Mesendoderm (in vitro differentiated cells): Measurements from ENCODE around the gene ZNF521.
A peak's percentile ranks its signal among the peaks of the same experiment; 100 is the strongest.

Source experiments
- DNase-seq: peaks from one replicate; pipeline ENCODE4 v3.0.0; 2013
- H2AK5ac ChIP-seq: 2 replicates; pipeline ENCODE4 v1.6.1; 2013; ENCODE audit warnings: low read length, inconsistent platforms
- H2BK120ac ChIP-seq: 2 replicates; pipeline ENCODE4 v1.6.1; 2013; ENCODE audit warnings: low read depth, mild to moderate bottlenecking, low read length, moderate library complexity, mixed read lengths
- H2BK15ac ChIP-seq: replicated peaks from 2 replicates; pipeline ENCODE4 v1.6.1; 2013; ENCODE audit warnings: low read depth, mild to moderate bottlenecking, moderate library complexity
- H2BK5ac ChIP-seq: 2 replicates; pipeline ENCODE4 v1.6.1; 2013; ENCODE audit warnings: low read length, inconsistent platforms
- H3K18ac ChIP-seq: 2 replicates; pipeline ENCODE4 v1.6.1; 2013; ENCODE audit warnings: mild to moderate bottlenecking, low read length, mixed read lengths
- H3K23ac ChIP-seq: one replicate; pipeline ENCODE4 v1.6.1; 2013; ENCODE audit warnings: low read length
- H3K27ac ChIP-seq: 2 replicates; pipeline ENCODE4 v1.5.1; 2013; ENCODE audit warnings: low read depth, mild to moderate bottlenecking, inconsistent platforms, low read length, moderate library complexity
- H3K27me3 ChIP-seq: 2 replicates; pipeline ENCODE4 v1.6.1; 2013; ENCODE audit warnings: low read length, control low read depth, mild to moderate bottlenecking, inconsistent platforms; ENCODE audit not compliant: insufficient read depth, poor library complexity
- H3K36me3 ChIP-seq: 2 replicates; pipeline ENCODE4 v1.6.1; 2013; ENCODE audit warnings: low read length, inconsistent platforms; ENCODE audit not compliant: control insufficient read depth, insufficient read depth
- H3K4ac ChIP-seq: one replicate; pipeline ENCODE4 v1.6.1; 2013; ENCODE audit warnings: low read depth, mild to moderate bottlenecking, low read length, moderate library complexity
- H3K4me1 ChIP-seq: 2 replicates; pipeline ENCODE4 v1.6.1; 2013; ENCODE audit warnings: low read depth, low read length, inconsistent platforms; ENCODE audit not compliant: control insufficient read depth
- H3K4me2 ChIP-seq: 2 replicates; pipeline ENCODE4 v1.6.1; 2013; ENCODE audit warnings: low read length
- H3K4me3 ChIP-seq: 2 replicates; pipeline ENCODE4 v1.5.1; 2013; ENCODE audit warnings: mild to moderate bottlenecking, low read length
- H3K56ac ChIP-seq: one replicate; pipeline ENCODE4 v1.6.1; 2013; ENCODE audit warnings: low read length
- H3K79me1 ChIP-seq: 2 replicates; pipeline ENCODE4 v1.6.1; 2013; ENCODE audit warnings: low read length, inconsistent platforms
- H3K79me2 ChIP-seq: 2 replicates; pipeline ENCODE4 v1.6.1; 2013; ENCODE audit warnings: mild to moderate bottlenecking, low read length; ENCODE audit not compliant: control insufficient read depth, insufficient read depth
- H3K9ac ChIP-seq: 2 replicates; pipeline ENCODE4 v1.6.1; 2013; ENCODE audit warnings: low read length, inconsistent platforms
- H4K5ac ChIP-seq: one replicate; pipeline ENCODE4 v1.6.1; 2013; ENCODE audit warnings: low read length
- H4K8ac ChIP-seq: one replicate; pipeline ENCODE4 v1.6.1; 2013; ENCODE audit warnings: low read depth, mild to moderate bottlenecking, control low read depth, low read length, moderate library complexity
- WGBS: extraction: QIAGEN DNeasy Blood & Tissue Kit; methylation state at CpG from one replicate; pipeline ENCODE4 v1.1.7; 2013; ENCODE audit warnings: low lambda C conversion rate, missing lambda C conversion rate; ENCODE audit not compliant: insufficient coverage; ENCODE audit errors: extremely low coverage; 5-methylcytosine and 5-hydroxymethylcytosine counted together

Gene ZNF521

DNA sequence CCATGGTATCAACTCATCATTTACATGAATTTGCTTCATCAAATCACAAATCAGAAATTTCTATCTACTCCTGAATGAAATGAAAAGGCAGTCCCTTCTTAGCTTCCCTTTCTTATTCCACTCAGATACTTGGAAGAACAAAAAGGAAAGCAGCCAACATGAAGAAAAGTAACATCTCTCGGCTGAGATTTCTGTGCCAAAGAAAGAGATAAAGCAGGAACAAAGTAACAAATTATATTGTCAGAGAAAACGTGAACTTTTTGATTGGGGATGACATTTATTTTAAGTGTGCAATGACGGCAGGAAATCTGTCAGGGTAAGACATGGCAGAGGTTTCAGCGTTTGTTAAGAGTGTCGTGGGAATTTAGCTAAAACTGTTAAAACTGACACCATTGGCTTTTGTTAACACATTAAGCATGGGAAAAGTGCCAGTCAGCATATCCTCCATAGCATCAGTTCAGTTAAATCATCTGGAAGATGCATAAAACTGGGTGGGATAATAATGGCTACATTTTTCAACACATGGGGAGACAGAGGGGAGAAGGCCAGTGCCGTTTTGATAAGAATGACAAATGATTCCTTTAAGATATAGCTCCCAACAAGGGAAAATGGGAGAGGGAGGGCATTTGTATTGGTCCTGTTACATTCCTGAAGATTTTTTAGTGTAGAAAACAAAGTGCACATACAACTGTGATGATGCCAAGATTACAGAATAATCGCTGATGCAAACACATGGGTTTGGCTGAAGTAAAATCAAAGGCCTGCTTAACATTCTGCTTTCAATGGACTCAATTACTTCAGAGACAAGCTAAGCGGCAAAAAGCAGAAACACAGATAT, 211.6 kb downstream of the ZNF521 start:
- no peak overlapping the region for H3K4me2 ChIP-seq
- H4K5ac ChIP-seq = no peak overlapping the region
- no peaks in the 10 kb centered on the region for H3K27me3 ChIP-seq
- H2BK15ac ChIP-seq = no peak overlapping the region
- H4K8ac ChIP-seq = no peak overlapping the region
- no peak for DNase-seq
- no peaks in the 10 kb centered on the region for H3K79me1 ChIP-seq
- H2BK120ac ChIP-seq = no peak overlapping the region
- no peak overlapping the region for H3K56ac ChIP-seq
- peaks cover 4% of the 10 kb centered on the region for H3K4me1 ChIP-seq
- H3K36me3 ChIP-seq = no peaks in the 10 kb centered on the region
- H3K23ac ChIP-seq = no peak overlapping the region
- H3K79me2 ChIP-seq = no peaks in the 10 kb centered on the region
- H2BK5ac ChIP-seq = no peak overlapping the region
- no peak overlapping the region for H3K9ac ChIP-seq
- no peak overlapping the region for H3K4me3 ChIP-seq
- no peak overlapping the region for H3K27ac ChIP-seq
- no peak overlapping the region for H2AK5ac ChIP-seq
- no CpG with 5 or more reads among the region's 8 CpGs for WGBS
- H3K18ac ChIP-seq = no peak overlapping the region
- no peak overlapping the region for H3K4ac ChIP-seq

DNA sequence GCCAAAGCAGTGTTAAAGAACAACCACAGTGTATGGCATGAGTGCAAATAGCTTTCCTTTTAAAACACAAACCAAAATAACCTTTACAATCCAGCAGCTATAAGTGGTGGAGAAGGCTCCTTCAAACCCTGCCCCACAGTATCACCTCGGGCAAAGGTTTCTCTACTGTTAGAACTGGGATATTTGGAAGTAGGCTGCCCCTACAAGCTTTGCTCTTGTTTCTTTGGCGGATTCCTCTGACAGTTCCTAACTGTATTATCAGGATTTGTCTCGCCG, 214.8 kb downstream of the ZNF521 start:
- H3K36me3 ChIP-seq = no peaks in the 10 kb centered on the region
- no peak overlapping the region for H3K4me2 ChIP-seq
- H3K23ac ChIP-seq = no peak overlapping the region
- H3K27me3 ChIP-seq = no peaks in the 10 kb centered on the region
- H2BK120ac ChIP-seq = no peak overlapping the region
- no peaks in the 10 kb centered on the region for H3K79me2 ChIP-seq
- H2BK5ac ChIP-seq = no peak overlapping the region
- H3K56ac ChIP-seq = no peak overlapping the region
- no peak overlapping the region for H4K8ac ChIP-seq
- H3K4ac ChIP-seq = no peak overlapping the region
- H4K5ac ChIP-seq = no peak overlapping the region
- DNase-seq = no peak
- no CpG with 5 or more reads among the region's 4 CpGs for WGBS
- H3K4me3 ChIP-seq = no peak overlapping the region
- no peak overlapping the region for H3K27ac ChIP-seq
- H3K4me1 ChIP-seq = peaks cover 4% of the 10 kb centered on the region
- H2BK15ac ChIP-seq = no peak overlapping the region
- H3K18ac ChIP-seq = no peak overlapping the region
- no peaks in the 10 kb centered on the region for H3K79me1 ChIP-seq
- H2AK5ac ChIP-seq = no peak overlapping the region
- H3K9ac ChIP-seq = no peak overlapping the region

GRCh38 chr18:25136416-25137196, 215.4 kb downstream of the ZNF521 start:
- WGBS = no CpG with 5 or more reads among the region's 9 CpGs
- H3K4me3 ChIP-seq = no peak overlapping the region
- no peak overlapping the region for H2BK15ac ChIP-seq
- H3K9ac ChIP-seq = no peak overlapping the region
- H4K8ac ChIP-seq = no peak overlapping the region
- H2AK5ac ChIP-seq = no peak overlapping the region
- no peaks in the 10 kb centered on the region for H3K79me2 ChIP-seq
- peak overlapping the region; percentile 12 for H3K56ac ChIP-seq
- H2BK5ac ChIP-seq = no peak overlapping the region
- no peak overlapping the region for H3K18ac ChIP-seq
- no peak overlapping the region for H2BK120ac ChIP-seq
- H3K4me1 ChIP-seq = peaks cover 4% of the 10 kb centered on the region
- no peaks in the 10 kb centered on the region for H3K27me3 ChIP-seq
- no peak overlapping the region for H3K27ac ChIP-seq
- peak overlapping the region; percentile 17 for H3K23ac ChIP-seq
- no peaks in the 10 kb centered on the region for H3K79me1 ChIP-seq
- H4K5ac ChIP-seq = no peak overlapping the region
- H3K4ac ChIP-seq = no peak overlapping the region
- peak; percentile 27 for DNase-seq
- no peak overlapping the region for H3K4me2 ChIP-seq
- no peaks in the 10 kb centered on the region for H3K36me3 ChIP-seq

DNA sequence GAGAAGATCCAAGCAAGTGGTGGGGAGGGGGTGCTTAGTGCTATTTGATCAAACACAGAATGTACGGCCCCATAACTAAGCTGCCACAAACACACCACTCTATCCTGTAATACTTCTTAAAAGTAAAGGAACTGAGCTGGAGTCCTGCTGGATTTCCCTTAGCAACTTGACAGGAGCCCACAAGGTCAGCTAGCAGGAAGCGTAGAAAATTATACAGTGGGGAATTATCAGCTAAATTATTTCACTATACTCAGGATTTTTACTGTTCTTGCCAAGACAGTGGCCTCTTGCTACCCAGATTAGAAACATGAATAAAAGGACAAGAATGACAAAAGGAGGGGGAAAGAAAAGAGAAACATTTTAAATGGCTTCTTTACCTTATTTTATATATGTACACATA, 217.1 kb downstream of the ZNF521 start:
- Histone ChIP-seq H3K27ac (no peak overlapping the region), H4K5ac (no peak overlapping the region), H3K4ac (no peak overlapping the region), H3K9ac (no peak overlapping the region), H3K4me2 (no peak overlapping the region), H3K56ac (no peak overlapping the region), H3K79me1 (no peaks in the 10 kb centered on the region), H3K18ac (no peak overlapping the region), H2AK5ac (no peak overlapping the region), H2BK15ac (no peak overlapping the region), H3K23ac (no peak overlapping the region), H3K4me1 (peaks cover 4% of the 10 kb centered on the region), H2BK120ac (no peak overlapping the region), H2BK5ac (no peak overlapping the region), H4K8ac (no peak overlapping the region), H3K79me2 (no peaks in the 10 kb centered on the region), H3K4me3 (no peak overlapping the region), H3K27me3 (no peaks in the 10 kb centered on the region), H3K36me3 (no peaks in the 10 kb centered on the region)
- no CpG with 5 or more reads among the region's 2 CpGs for WGBS
- no peak for DNase-seq

DNA sequence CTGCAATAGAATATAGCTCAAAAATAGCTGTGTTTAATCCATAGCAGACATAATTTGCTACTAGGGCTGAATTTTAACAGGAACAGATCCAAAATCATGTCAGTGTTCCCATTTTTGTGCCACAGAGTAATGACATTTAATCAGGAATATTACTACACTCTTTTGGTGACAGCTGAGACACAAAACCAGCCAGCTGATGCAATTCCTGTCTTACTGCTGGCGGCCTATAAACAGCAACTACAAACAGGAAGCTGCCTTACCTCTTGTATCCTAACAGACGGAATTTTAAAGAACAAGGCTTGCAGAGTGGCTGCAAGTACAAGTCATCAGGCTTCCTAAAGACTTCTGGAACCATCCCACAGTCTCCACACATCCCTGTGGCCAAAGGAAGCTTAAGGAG, 218.1 kb downstream of the ZNF521 start:
- WGBS = no CpG with 5 or more reads among the region's 2 CpGs
- Histone ChIP-seq H4K8ac (no peak overlapping the region), H2BK120ac (no peak overlapping the region), H2BK15ac (no peak overlapping the region), H3K4me3 (no peak overlapping the region), H3K27me3 (no peaks in the 10 kb centered on the region), H3K18ac (no peak overlapping the region), H2AK5ac (no peak overlapping the region), H3K4me2 (no peak overlapping the region), H3K9ac (no peak overlapping the region), H3K4me1 (peaks cover 4% of the 10 kb centered on the region), H3K36me3 (no peaks in the 10 kb centered on the region), H3K23ac (no peak overlapping the region), H3K27ac (no peak overlapping the region), H4K5ac (no peak overlapping the region), H3K56ac (no peak overlapping the region), H2BK5ac (no peak overlapping the region), H3K79me2 (no peaks in the 10 kb centered on the region), H3K79me1 (no peaks in the 10 kb centered on the region), H3K4ac (no peak overlapping the region)
- DNase-seq = no peak
